GM18517 (cell line): ENCODE measurements around the gene SPAM1.
"Not testable (repeated sequence)": the region's sequence is repeated elsewhere in the genome, so short reads cannot be mapped to it uniquely, and the experiment has no call there.

ENCODE experiments used
- ATAC-seq: cut with Tn5 transposase; IDR thresholded peaks from one replicate; pipeline ENCODE4 v1.9.1; 2021; ENCODE audit warnings: mild to moderate bottlenecking, moderate library complexity; ENCODE audit not compliant: unreplicated experiment

SPAM1 gene

DNA sequence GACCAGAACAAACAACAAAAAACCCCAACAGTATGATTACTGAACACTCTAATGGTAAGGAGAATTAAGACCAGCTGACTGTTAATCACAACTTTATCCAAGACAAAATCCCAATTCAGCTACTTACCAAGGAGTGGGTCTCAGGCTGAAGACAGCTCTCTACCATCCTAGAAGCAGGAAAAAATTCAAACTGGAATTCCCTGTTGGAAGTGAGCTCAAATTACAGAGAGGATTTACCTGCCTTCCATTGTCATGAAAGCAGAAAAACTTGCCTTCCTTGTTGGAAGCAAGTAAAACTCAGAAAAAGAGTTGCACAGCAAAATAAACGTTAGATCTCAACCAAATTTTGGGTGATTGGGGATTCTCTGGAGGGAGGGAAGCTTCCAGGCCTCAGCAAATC is 20.9 kb downstream of the SPAM1 start:
- no peak for ATAC-seq

GRCh38 chr7:123948136-123948535 is 23.1 kb downstream of the SPAM1 start:
- ATAC-seq = no peak

- ATAC-seq = no peak
These were observed 33.2 kb downstream of the SPAM1 start for GRCh38 chr7:123958186-123958703.

DNA sequence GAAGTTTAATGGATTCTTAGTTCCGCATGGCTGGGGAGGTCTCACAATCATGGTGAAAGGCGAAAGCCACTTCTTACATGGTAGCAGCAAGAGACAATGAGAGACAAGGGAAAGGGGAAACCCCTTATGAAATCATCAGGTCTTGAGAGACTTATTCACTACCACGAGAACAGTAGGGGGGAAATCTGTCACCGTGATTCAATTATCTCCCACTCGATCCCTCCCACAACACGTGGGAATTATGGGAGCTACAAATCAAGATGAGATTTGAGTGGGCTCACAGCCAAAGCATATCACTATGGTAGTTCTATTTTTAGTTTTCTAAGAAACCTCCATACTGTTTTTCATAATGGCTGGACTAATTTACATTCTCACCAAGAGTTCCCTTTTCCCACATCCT is 36.7 kb downstream of the SPAM1 start:
- no peak for ATAC-seq

DNA sequence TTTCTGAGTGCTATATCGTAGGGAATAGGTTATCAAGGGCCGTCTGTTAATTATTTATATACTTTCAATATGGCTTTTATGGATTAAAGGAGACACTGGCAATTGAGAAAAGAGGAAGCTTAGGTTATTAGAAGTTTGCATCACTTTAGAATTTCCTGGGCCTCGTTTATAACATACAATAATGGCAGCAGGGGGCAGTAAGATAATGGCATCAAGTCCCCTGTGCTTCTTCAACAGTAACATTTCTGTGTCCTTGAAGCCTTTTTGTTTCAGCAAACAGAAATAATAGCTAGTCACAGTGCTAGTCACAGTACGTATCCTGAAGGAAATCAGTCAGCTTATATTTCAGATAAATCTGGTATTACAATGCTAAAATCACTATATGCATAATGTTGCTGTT is 41.9 kb downstream of the SPAM1 start:
- ATAC-seq = no peak

DNA sequence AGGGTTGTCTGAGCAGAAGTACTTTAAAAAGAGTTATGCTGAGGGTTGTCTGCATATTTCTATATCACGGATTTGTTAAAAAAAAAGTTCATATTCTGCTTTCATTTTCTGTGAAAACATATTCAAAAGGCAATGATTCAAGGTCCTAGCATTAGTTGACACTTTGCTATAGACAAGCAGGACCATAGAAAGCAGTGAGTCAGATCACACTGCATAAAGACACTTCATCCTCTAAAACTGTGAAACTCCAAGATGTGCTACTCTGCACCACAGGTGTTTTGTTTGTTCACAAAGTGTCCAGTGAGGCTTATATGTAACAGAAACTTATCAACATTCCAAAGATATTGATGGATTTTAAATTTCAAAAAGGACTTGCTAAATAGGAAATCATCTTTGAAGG is 47.0 kb downstream of the SPAM1 start:
- no peak for ATAC-seq

GRCh38 chr7:123972831-123973230 is 47.8 kb downstream of the SPAM1 start:
- no peak for ATAC-seq

DNA sequence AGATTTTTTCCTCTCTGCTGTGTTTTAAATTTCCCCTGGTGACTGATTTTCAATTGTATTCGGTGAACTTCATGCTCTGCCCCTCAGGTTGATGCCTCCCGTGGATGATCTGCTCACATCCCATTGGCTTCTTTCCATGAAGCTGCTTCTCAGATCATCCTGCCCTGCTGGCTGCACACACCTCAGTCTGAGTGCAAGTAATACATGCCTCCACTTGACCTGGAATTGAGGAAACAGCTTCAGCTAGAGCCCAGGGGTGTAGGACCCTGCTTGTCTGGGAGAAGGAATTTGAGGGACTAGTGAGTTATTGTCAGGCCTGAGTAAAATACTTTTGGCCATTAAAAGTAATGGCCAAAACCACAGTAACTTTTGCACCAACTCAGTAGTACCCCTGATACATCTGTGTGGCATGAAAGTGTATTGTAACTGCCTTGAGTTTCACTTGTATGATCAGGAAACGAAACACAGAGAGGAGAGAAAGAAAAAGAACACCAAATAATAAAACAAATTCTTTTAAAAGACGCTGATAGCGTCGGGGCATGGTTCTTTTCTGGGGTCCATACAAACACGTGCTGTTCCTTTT is 49.4 kb downstream of the SPAM1 start:
- ATAC-seq = peak; percentile 80

DNA sequence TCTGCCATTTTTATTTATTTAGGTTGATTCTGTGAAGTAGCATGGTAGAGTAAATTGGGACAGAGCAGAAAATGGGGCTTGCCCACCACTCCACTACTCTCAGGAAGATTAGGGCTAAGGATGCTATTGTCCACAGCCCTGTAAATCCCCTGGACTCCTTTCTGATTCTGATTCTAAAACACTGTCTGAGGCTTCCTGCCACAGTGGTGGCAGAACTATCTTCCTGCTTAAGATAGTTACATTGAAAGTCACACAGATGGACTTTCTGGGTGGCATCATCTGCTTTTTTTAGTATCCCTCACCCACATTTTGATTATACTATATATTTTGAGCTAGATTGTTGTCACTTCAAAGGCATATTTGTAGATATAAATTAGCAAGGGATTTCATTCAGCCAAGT is 50.0 kb downstream of the SPAM1 start:
- ATAC-seq = no peak

- ATAC-seq = no peak
These were observed 52.0 kb downstream of the SPAM1 start for GRCh38 chr7:123977081-123977480.

GRCh38 chr7:123979876-123980275 is 54.8 kb downstream of the SPAM1 start:
- ATAC-seq = no peak

DNA sequence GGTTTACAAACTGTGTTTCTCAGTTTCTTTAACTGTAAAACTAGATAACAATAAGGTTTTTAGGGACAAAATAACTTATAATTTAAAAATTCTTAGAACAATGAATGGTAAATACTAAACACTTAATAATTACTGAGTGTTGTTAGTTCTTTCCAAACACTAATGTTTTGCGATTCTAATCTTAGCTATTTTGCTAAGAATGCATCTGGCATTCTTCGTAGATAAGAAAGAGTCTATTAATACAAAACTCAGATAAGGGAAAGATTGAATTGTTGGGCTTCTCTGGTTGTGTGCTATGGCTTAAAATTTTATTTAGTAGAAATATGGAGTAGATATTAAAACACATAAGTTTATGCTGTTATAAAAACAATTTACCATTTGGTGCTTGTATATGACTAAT is 62.4 kb downstream of the SPAM1 start:
- ATAC-seq = no peak

GRCh38 chr7:123992913-123993518 is 68.0 kb downstream of the SPAM1 start:
- ATAC-seq = no peak

DNA sequence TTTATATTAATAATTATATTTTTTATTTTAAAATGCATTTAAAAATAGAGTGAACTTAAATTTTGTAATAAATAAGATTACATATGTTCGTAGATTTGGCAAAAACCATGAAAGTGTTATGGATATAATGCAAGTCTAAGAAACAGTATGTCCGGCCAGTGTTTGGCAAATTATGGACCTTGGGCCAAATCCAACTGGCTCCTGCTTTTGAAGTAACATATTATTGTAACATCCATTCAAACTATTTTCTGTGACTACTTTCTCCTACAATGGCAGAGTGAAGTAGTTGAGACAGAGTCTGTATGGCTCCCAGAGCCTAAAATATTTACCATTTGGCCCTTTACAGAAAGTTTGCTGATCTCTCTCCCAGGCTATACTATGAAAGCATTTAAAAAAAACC is 69.0 kb downstream of the SPAM1 start:
- no peak for ATAC-seq

DNA sequence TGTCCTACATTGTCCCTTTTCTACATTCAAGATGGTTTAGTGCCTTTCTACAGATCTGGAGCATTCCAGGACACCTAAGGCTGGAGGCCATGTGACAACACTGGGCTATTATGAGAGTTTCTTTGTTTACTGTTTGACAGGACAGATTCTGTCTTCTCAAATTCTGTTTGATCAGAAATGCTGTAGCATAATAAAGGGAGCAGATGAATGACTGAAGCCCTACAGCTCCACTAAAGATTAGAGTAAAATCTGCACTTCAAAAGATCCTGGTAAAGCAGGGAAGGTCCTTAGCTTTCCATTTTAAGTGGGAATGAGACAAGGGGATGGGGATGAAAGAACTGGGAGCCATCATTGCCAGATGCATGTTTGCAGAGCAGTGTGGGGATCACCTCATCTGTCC is 69.4 kb downstream of the SPAM1 start:
- ATAC-seq = no peak

DNA sequence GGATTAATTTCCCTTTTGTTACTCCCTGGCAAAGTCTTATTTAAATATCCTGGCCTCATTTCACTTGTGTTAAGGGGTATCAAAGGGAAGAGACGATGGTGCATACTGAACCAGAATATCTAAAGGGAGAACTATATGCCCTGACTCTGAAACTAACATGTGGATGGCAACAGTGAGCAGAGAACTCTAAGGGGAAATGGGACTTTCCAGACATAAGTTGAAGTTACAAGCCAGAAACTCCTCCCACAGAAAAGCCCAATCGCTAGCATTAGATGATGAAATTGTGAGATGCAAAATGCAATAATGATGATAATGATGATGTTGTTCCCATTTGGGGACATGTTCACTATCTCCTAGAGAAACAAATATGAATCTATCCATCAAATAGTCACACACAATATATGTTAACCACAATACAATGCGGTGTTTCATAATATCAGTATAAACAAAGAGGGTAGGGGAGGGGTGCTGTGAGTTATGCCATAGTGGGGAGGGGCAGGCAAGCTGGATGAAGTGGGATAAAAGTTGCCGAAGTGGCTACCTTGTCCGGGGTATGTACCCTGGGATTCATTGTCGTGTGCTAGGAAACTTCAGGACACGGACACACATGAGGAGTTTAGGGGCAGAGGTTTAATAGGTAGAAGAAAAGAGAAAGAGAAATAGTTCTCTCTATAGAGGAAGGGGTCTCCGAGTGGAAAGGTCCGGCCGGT is 70.7 kb downstream of the SPAM1 start:
- ATAC-seq = peak; percentile 74

DNA sequence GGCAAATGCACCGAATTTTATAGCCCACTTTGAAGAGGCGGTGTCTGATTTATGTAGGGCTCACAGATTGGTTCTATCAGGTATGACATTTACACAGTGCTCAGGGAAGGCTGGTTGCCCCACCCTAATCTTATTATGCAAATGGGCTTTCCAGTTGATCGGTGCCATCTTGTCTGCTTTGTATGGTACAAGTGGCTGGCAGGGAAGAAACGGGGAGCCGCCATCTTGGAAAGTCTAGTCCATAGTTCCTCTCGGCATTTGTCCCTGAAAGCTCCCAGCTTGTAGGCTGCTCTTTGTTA is 71.2 kb downstream of the SPAM1 start:
- ATAC-seq = no peak

GRCh38 chr7:123998921-123999320 is 73.9 kb downstream of the SPAM1 start:
- no peak for ATAC-seq

DNA sequence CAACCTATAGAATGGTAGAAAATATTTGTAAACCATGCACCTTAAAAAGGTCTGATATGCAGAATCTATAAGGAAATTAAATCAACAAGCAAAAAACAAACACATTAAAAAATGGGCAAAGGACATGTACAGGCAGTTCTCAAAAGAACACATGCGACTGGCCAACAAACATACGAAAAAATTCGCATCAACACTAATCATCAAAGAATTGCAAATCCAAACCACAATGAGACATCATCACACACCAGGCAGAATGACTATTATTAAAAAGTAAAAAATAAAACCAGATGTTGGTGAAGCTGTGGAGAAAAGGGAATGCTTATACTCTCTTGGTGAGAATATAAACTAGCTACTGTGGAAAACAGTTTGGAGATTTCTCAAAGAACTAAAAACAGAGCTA is 74.7 kb downstream of the SPAM1 start:
- no peak for ATAC-seq

DNA sequence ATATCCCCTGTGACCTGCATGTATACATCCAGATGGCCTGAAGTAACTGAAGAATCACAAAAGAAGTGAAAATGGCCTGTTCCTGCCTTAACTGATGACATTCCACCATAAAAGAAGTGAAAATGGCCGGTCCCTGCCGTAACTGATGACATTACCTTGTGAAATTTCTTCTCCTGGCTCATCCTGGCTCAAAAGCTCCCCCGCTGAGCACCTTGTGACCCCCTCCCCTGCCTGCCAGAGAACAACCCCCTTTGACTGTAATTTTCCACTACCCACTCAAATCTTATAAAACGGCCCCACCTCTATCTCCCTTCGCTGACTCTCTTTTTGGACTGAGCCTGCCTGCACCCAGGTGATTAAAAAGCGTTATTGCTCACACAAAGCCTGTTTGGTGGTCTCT is 83.3 kb downstream of the SPAM1 start:
- not testable (repeated sequence) for ATAC-seq

- no peak for ATAC-seq
These were observed 84.3 kb downstream of the SPAM1 start for GRCh38 chr7:124009321-124009720.
